Liver (tissue), 9 donors: ENCODE results near the gene IL6. TPM values are rescaled to one million over a fixed set of nuclear protein-coding genes. Genes with fewer than 3 reads are reported as not detected.

Source experiments
- DNase-seq: peaks from one replicate; pipeline ENCODE4 v3.0.0-alpha.2; 2017; ENCODE audit warnings: low spot score
- H3K27ac ChIP-seq, 2 donors: one replicate each; pipeline ENCODE4 v1.7.0; 2013; ENCODE audit warnings: inconsistent platforms in 2 of 2, low read length in 2 of 2, control low read depth in 1 of 2, low read depth in 1 of 2, mild to moderate bottlenecking in 1 of 2
- H3K27me3 ChIP-seq, 4 donors: one replicate each; pipeline versions ENCODE4 v1.6.1 to v1.7.0; 2013; ENCODE audit warnings: low read length in 3 of 4, inconsistent platforms in 1 of 4, mild to moderate bottlenecking in 1 of 4, moderate library complexity in 1 of 4; ENCODE audit not compliant: control insufficient read depth in 4 of 4, insufficient read depth in 4 of 4
- H3K36me3 ChIP-seq, 4 donors: one replicate each; pipeline versions ENCODE4 v1.6.1 to v1.7.0; 2013; ENCODE audit warnings: low read length in 3 of 4, mild to moderate bottlenecking in 3 of 4, low read depth in 1 of 4, moderate library complexity in 1 of 4; ENCODE audit not compliant: control insufficient read depth in 4 of 4, insufficient read depth in 3 of 4
- H3K4me1 ChIP-seq, 4 donors: one replicate each; pipeline versions ENCODE4 v1.6.1 to v1.7.0; 2013; ENCODE audit warnings: low read length in 3 of 4, mild to moderate bottlenecking in 3 of 4, moderate library complexity in 1 of 4; ENCODE audit not compliant: control insufficient read depth in 4 of 4, insufficient read depth in 4 of 4
- H3K4me3 ChIP-seq, 3 donors: one replicate each; pipeline versions ENCODE4 v1.6.1 to v1.7.0; 2013; ENCODE audit warnings: low read length in 3 of 3, control low read depth in 1 of 3, low read depth in 1 of 3, mild to moderate bottlenecking in 1 of 3
- H3K9ac ChIP-seq, 2 donors: one replicate each; pipeline ENCODE4 v1.7.0; 2013; ENCODE audit warnings: low read length in 2 of 2, mild to moderate bottlenecking in 2 of 2, moderate library complexity in 2 of 2, control low read depth in 1 of 2, low read depth in 1 of 2
- H3K9me3 ChIP-seq, 4 donors: one replicate each; pipeline versions ENCODE4 v1.6.1 to v1.7.0; 2013; ENCODE audit warnings: low read length in 3 of 4; ENCODE audit not compliant: control insufficient read depth in 4 of 4
- ATF3 ChIP-seq: IDR thresholded peaks from 2 replicates; pipeline ENCODE4 v1.6.1; 2016; ENCODE audit warnings: antibody characterized with exemption
- CTCF ChIP-seq: fragments of 150-350 bp; IDR thresholded peaks from 2 replicates; pipeline ENCODE4 v1.5.1; 2017; ENCODE audit warnings: improper control_type of control experiment, low read depth, low read length; ENCODE audit not compliant: missing input control
- EGR1 ChIP-seq, 2 donors: IDR thresholded peaks; 2 replicates each; pipeline ENCODE4 v1.6.1; 2016 to 2018; ENCODE audit warnings: antibody characterized with exemption in 2 of 2, low read depth in 2 of 2
- FOXA1 ChIP-seq: IDR thresholded peaks from 2 replicates; pipeline ENCODE4 v1.6.1; 2016; ENCODE audit warnings: antibody characterized with exemption
- FOXA2 ChIP-seq: IDR thresholded peaks from 2 replicates; pipeline ENCODE4 v1.6.1; 2016; ENCODE audit warnings: antibody characterized with exemption
- GABPA ChIP-seq, 2 donors: IDR thresholded peaks in 1 of 2; conservative IDR thresholded peaks in 1 of 2; 2 replicates each; pipeline ENCODE4 v1.6.1; 2016; ENCODE audit warnings: antibody characterized with exemption in 2 of 2, mild to moderate bottlenecking in 1 of 2, moderate library complexity in 1 of 2
- HNF4G ChIP-seq: IDR thresholded peaks from 2 replicates; pipeline ENCODE4 v1.6.1; 2016; ENCODE audit warnings: antibody characterized with exemption
- JUND ChIP-seq, 2 donors: IDR thresholded peaks; 2 replicates each; pipeline ENCODE4 v1.6.1; 2016; ENCODE audit warnings: antibody characterized with exemption in 2 of 2
- MAX ChIP-seq: IDR thresholded peaks from 2 replicates; pipeline ENCODE4 v1.6.1; 2016; ENCODE audit warnings: antibody characterized with exemption
- NR2F2 ChIP-seq: IDR thresholded peaks from 2 replicates; pipeline ENCODE4 v1.6.1; 2016; ENCODE audit warnings: antibody characterized with exemption
- REST ChIP-seq: IDR thresholded peaks from 2 replicates; pipeline ENCODE4 v1.6.1; 2016; ENCODE audit warnings: antibody characterized with exemption, mild to moderate bottlenecking
- RXRA ChIP-seq, 2 donors: IDR thresholded peaks; 2 replicates each; pipeline ENCODE4 v1.6.1; 2017 to 2018; ENCODE audit warnings: antibody characterized with exemption in 2 of 2, mild to moderate bottlenecking in 1 of 2
- TAF1 ChIP-seq: conservative IDR thresholded peaks from 2 replicates; pipeline ENCODE4 v1.6.1; 2016; ENCODE audit warnings: antibody characterized with exemption, mild to moderate bottlenecking
- YY1 ChIP-seq: IDR thresholded peaks from 2 replicates; pipeline ENCODE4 v1.6.1; 2016; ENCODE audit warnings: antibody characterized with exemption, mild to moderate bottlenecking
- ZBTB33 ChIP-seq: IDR thresholded peaks from 2 replicates; pipeline ENCODE4 v1.6.1; 2016; ENCODE audit warnings: antibody characterized with exemption
- WGBS: extraction: QIAGEN DNeasy Blood & Tissue Kit; methylation state at CpG from one replicate; pipeline ENCODE4 v1.1.7; 2013; 5-methylcytosine and 5-hydroxymethylcytosine counted together
- polyA plus RNA-seq, 2 donors: library from polyadenylated mRNA; stranded (reverse) in 1 of 2; unstranded in 1 of 2; fragments of 200-250 nt in 1 of 2; fragments of >200 nt in 1 of 2; fragmentation: Nextera tagmentation in 1 of 2; extraction: Ambion mirVana in 1 of 2; gene quantifications; one replicate each; pipeline versions ENCODE4 v1.2.1 to v1.2.3, GENCODE V29; 2013 to 2015
- total RNA-seq, 2 donors: library from RNA; depleted of rRNA; stranded (reverse); fragments of >200 nt; gene quantifications; one replicate each; pipeline ENCODE4 v1.2.3, GENCODE V29; 2014
- donor health status: healthy.
- donor health status: healthy.
- donor health status: healthy.
- donor health status: healthy.
- donor health status: healthy.

Gene IL6
- total and polyA plus RNA-seq, 4 donors, result 0.17 TPM; not detected in 3

GRCh38 chr7:22724861-22725260 is 2.1 kb upstream of the IL6 start (continued):
- TF ChIP-seq REST, result no peak
- TF ChIP-seq MAX, result no peak
- no peak for TF ChIP-seq FOXA2
- no peak for TF ChIP-seq EGR1 (IDR thresholded peaks at IDR 0.05; ENCODE audit: low read depth in 2 of 2)
- TF ChIP-seq NR2F2, result no peak
- TF ChIP-seq YY1, result no peak
- no peak for TF ChIP-seq RXRA (IDR thresholded peaks at IDR 0.05)

GRCh38 chr7:22725585-22725984 is 1.4 kb upstream of the IL6 start:
- H3K4me1 ChIP-seq, result peaks cover 0 to 25% (median 20%) of the 10 kb centered on the region in 4 donors
- WGBS, result 34% methylated on average over 9 of the region's 9 CpGs
- no peak for TF ChIP-seq ATF3
- no peak for TF ChIP-seq ZBTB33
- no peak for TF ChIP-seq YY1
- TF ChIP-seq TAF1, result no peak
- no peak for TF ChIP-seq CTCF
- no peak for TF ChIP-seq JUND (IDR thresholded peaks at IDR 0.05)
- no peak for TF ChIP-seq NR2F2
- TF ChIP-seq GABPA (IDR thresholded peaks at IDR 0.05 in 1 of 2, conservative IDR thresholded peaks at IDR 0.05 in 1 of 2), result no peak
- no peak for TF ChIP-seq HNF4G
- TF ChIP-seq FOXA1, result no peak
- no peak for TF ChIP-seq EGR1 (IDR thresholded peaks at IDR 0.05; ENCODE audit: low read depth in 2 of 2)
- peak overlapping the region in 1 of 3 donors; percentile 37 for H3K4me3 ChIP-seq
- H3K9me3 ChIP-seq, result no peaks in the 10 kb centered on the region
- H3K36me3 ChIP-seq, result no peaks in the 10 kb centered on the region
- H3K9ac ChIP-seq, result no peak overlapping the region
- DNase-seq, result no peak
- no peak overlapping the region for H3K27ac ChIP-seq
- H3K27me3 ChIP-seq, result no peaks in the 10 kb centered on the region
